Activated B cell treated with CpG ODN at 0.5 μM for 24 hours (primary cell): ENCODE measurements around the gene GCC1. TPM values are rescaled to one million over a fixed set of nuclear protein-coding genes. Genes with fewer than 3 reads are reported as not detected.

ENCODE experiments used
- ATAC-seq: fragments of 200-7000 bp; cut with Tn5 transposase; one replicate; pipeline ENCODE4 v1.10.0; 2021; ENCODE audit warnings: low read depth, mild to moderate bottlenecking, moderate library complexity
- CTCF ChIA-PET: fragments of 350-600 bp; sonication (Branson Sonifier 250); formaldehyde crosslinking; loops from one replicate; lab custom pipeline; 2021; ENCODE audit warnings: antibody characterized with exemption; lab: Charles Lee
- POLR2A ChIA-PET: fragments of 350-600 bp; sonication (Branson Sonifier 250); formaldehyde crosslinking; loops from one replicate; lab custom pipeline; 2021; ENCODE audit warnings: antibody characterized with exemption; lab: Charles Lee
- DNase-seq: peaks from one replicate; pipeline ENCODE4 v3.0.0; 2022
- H3K27ac Mint-ChIP-seq: one replicate; pipeline ENCODE4 v1.8.0; 2020; ENCODE audit warnings: mixed read lengths
- H3K27me3 Mint-ChIP-seq: one replicate; pipeline ENCODE4 v1.8.0; 2021; ENCODE audit warnings: mixed read lengths
- H3K36me3 Mint-ChIP-seq: one replicate; pipeline ENCODE4 v1.8.0; 2021; ENCODE audit warnings: low read depth, mixed read lengths
- H3K4me1 Mint-ChIP-seq: one replicate; pipeline ENCODE4 v1.8.0; 2021; ENCODE audit warnings: mixed read lengths
- H3K4me3 Mint-ChIP-seq: one replicate; pipeline ENCODE4 v1.8.0; 2020; ENCODE audit warnings: mild to moderate bottlenecking, mixed read lengths
- H3K9me3 Mint-ChIP-seq: one replicate; pipeline ENCODE4 v1.8.0; 2020; ENCODE audit warnings: mixed read lengths
- intact Hi-C: fragments of 100-400 bp; cut with micrococcal nuclease; formaldehyde crosslinking; loops from one replicate; pipeline ENCODE4 v1.15.1; 2024
- total RNA-seq: library from RNA; stranded (reverse); gene quantifications from 2 replicates; pipeline ENCODE4 v1.2.3, GENCODE V29; 2022
- TF ChIP-seq, protein P1 (sequence below): fragments of 200-600 bp; IDR thresholded peaks from one replicate; pipeline ENCODE4 v1.8.0; 2022; ENCODE audit warnings: antibody characterized with exemption, mild to moderate bottlenecking

The GCC1 gene
- total RNA-seq, 1 donor from 2014 or later = 23.3 TPM

DNA sequence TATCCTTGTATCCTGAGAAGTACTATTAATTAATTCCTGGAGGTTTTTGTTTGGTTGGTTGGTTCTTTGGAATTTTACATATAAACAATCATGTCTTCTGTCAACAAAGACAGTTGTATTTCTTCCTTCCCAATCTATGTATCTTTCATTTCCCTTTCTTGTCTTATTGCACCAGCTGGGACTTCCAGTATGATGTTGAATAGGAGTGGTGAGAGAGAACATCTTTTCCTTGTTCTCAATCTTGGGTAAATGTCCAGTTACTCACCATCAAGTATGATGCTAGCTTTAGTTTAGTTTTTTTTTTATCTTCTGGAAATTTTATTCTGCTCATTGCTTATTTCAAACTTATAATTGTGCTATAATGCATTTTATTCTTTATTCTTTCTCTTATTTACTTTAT lies 39.9 kb upstream of the GCC1 start:
- no peak overlapping the region for H3K4me3 Mint-ChIP-seq

DNA sequence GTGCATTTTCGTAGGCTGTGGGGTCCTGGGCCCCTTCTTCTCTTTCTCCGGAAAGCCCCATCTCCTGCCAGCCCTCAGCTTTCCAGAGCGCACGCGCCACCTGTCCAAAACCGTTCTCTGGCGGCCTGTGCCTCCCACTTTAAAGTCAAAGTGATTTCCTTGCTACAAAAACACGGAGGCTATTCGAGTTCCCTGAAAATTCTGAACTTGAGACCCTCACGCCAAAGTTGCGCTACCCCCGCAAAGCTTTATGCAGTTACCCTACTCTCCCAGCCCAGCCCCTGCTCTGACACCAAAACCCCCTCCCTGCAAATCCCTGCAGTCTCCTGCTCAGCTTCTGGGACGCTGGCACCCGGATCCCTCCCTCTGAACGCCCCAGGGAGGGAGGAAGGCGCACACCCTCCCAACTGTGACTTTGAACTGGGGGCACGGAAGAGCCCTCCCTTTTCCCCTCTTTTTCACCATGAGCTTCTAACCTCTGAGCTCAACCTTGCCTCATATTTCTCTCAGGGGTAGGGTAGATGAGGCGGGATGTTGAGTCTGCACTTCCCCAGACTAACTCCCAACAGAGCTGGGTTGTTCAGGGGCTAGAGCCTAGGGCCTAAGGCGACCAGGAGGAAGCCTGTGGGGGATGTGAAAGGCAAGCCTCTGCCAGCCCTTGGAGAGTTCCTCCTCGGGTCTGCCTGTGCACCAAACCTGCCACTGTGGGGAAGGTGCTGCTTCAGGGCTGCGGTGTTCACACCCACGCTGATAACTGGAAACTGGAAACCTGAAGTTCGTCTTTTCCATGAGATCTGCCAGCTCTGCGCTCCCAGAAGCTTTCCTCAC lies 35.2 kb upstream of the GCC1 start:
- no peak overlapping the region for H3K27ac Mint-ChIP-seq
- ATAC-seq = no peak
- no peaks in the 10 kb centered on the region for H3K36me3 Mint-ChIP-seq
- CTCF ChIA-PET = no interaction called here
- DNase-seq = no peak
- no peaks in the 10 kb centered on the region for H3K9me3 Mint-ChIP-seq
- peaks cover 2% of the 10 kb centered on the region for H3K4me1 Mint-ChIP-seq
- POLR2A ChIA-PET = interaction anchor here (0.7 kb wide), 1 partner anchor 38 kb away, joined by 3 read pairs; no protein-coding TSS in a partner anchor
- H3K4me3 Mint-ChIP-seq = no peak overlapping the region
- intact Hi-C loops = no loop called here
- H3K27me3 Mint-ChIP-seq = peaks cover 47% of the 10 kb centered on the region
- TF ChIP-seq, protein P1, sequence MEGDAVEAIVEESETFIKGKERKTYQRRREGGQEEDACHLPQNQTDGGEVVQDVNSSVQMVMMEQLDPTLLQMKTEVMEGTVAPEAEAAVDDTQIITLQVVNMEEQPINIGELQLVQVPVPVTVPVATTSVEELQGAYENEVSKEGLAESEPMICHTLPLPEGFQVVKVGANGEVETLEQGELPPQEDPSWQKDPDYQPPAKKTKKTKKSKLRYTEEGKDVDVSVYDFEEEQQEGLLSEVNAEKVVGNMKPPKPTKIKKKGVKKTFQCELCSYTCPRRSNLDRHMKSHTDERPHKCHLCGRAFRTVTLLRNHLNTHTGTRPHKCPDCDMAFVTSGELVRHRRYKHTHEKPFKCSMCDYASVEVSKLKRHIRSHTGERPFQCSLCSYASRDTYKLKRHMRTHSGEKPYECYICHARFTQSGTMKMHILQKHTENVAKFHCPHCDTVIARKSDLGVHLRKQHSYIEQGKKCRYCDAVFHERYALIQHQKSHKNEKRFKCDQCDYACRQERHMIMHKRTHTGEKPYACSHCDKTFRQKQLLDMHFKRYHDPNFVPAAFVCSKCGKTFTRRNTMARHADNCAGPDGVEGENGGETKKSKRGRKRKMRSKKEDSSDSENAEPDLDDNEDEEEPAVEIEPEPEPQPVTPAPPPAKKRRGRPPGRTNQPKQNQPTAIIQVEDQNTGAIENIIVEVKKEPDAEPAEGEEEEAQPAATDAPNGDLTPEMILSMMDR = no peak

More for the DNA sequence above, 39.9 kb upstream of the GCC1 start:
- Mint-ChIP-seq H3K4me1 (peaks cover 2% of the 10 kb centered on the region), H3K27me3 (peaks cover 24% of the 10 kb centered on the region), H3K9me3 (no peaks in the 10 kb centered on the region), H3K36me3 (no peaks in the 10 kb centered on the region), H3K27ac (no peak overlapping the region)
- DNase-seq (no peak), ATAC-seq (no peak)
- intact Hi-C loops = no loop called here
- ChIA-PET POLR2A (no interaction called here), CTCF (no interaction called here)
- TF ChIP-seq, protein P1 = no peak

DNA sequence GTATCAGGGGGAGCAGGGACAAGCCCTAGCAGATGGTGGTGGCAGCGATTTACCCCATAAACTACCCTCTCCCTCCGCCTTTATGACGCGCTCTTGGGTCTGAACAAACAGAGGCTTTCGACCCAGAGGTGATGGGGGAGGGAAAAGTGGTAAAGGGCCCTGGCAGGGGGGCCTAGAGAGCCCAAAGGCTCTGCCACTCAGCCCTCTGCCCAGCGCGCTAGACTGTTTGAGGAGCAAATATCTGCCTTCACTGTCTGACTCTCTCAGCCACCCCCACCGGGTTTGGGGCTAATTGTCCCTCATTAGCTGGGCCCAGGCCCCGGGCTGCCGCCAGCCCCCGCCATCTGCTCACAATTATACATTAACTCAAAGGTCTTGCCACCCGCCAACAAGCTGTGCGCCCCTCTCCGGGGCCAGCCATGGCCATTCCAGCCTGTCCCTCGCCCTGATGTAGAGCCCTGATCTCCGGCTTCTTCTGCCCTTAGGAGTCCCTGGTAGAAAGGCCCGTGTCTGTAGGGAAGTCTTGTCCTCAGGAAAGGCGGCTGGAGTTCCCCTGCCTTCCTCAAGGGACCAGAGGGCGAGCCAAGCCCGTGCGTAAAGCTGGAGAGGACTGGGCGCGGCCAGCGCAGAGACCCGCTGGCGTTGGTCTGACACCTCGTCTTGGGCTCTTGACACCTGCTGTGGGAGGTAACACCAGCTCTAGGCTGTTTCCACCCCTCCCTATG lies 34.4 kb upstream of the GCC1 start:
- TF ChIP-seq, protein P1 = no peak
- Mint-ChIP-seq H3K4me1 (peaks cover 2% of the 10 kb centered on the region), H3K27me3 (peaks cover 46% of the 10 kb centered on the region), H3K9me3 (no peaks in the 10 kb centered on the region), H3K27ac (no peak overlapping the region), H3K4me3 (no peak overlapping the region), H3K36me3 (no peaks in the 10 kb centered on the region)
- ATAC-seq (no peak), DNase-seq (no peak)
- CTCF ChIA-PET = no interaction called here
- POLR2A ChIA-PET = interaction anchor here (0.7 kb wide), 1 partner anchor 37 kb away, joined by 3 read pairs; no protein-coding TSS in a partner anchor
- intact Hi-C loops = no loop called here

DNA sequence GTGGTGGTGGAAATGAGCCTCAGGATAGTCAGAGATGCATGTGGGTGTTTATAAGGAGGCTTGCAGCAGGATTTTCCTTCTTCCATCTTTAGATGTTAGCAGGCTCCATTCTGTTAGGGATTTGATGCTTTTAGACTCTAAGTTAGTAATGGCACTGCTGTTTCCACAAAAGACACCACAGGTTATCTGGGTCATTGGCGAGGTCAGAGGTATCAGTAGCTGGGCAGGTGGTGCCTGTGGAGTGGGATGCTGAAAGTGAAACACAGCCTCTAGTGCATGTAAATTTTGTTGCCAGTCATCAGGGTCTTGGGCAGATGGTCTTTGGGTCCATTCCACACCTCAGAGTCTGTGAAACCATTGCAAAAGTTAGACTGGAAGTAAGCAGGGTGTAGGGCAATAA lies 33.4 kb upstream of the GCC1 start:
- Mint-ChIP-seq H3K9me3 (no peaks in the 10 kb centered on the region), H3K27me3 (peaks cover 41% of the 10 kb centered on the region), H3K4me3 (no peak overlapping the region), H3K36me3 (no peaks in the 10 kb centered on the region), H3K27ac (no peak overlapping the region), H3K4me1 (peaks cover 2% of the 10 kb centered on the region)
- TF ChIP-seq, protein P1 = no peak
- ATAC-seq (no peak), DNase-seq (no peak)
- ChIA-PET CTCF (no interaction called here), POLR2A (no interaction called here)
- intact Hi-C loops = no loop called here

DNA sequence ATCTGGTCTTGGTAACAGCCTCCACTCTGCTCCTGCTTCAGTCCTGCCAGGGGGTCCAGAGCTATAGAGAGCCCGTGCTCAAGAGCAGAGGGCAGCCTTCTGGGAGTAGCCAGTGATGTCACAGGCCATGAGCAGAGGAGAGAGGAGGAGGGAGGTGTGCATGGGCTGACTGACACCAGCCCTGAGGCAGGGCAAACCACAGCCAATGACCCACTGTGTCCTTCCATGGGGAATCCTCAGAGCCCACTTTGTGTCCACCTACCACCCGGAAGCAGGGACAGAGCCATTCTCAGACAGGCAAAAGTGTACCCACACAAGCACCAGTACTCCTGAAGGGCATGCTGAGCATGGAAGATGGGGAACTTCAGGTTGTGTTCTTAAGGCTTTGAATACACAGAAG lies 32.6 kb upstream of the GCC1 start, which contains the start of gene PAX4:
Gene PAX4 (minus strand): TSS at position 101 of the 400 bp plus-strand sequence. CDS start 2,214 bp downstream, outside the sequence.
- Mint-ChIP-seq H3K36me3 (no peaks in the 10 kb centered on the region), H3K4me3 (no peak within 1 kb of the TSS), H3K4me1 (peaks cover 2% of the 10 kb centered on the region), H3K27me3 (peaks cover 44% of the 10 kb centered on the region), H3K9me3 (no peaks in the 10 kb centered on the region), H3K27ac (no peak within 1 kb of the TSS)
- ChIA-PET POLR2A (no interaction called here), CTCF (no interaction called here)
- no peak for DNase-seq
- intact Hi-C loops = no loop called here
- TF ChIP-seq, protein P1 = no peak
- ATAC-seq = no peak
